ENCODE results near the gene SORL1.

DNA sequence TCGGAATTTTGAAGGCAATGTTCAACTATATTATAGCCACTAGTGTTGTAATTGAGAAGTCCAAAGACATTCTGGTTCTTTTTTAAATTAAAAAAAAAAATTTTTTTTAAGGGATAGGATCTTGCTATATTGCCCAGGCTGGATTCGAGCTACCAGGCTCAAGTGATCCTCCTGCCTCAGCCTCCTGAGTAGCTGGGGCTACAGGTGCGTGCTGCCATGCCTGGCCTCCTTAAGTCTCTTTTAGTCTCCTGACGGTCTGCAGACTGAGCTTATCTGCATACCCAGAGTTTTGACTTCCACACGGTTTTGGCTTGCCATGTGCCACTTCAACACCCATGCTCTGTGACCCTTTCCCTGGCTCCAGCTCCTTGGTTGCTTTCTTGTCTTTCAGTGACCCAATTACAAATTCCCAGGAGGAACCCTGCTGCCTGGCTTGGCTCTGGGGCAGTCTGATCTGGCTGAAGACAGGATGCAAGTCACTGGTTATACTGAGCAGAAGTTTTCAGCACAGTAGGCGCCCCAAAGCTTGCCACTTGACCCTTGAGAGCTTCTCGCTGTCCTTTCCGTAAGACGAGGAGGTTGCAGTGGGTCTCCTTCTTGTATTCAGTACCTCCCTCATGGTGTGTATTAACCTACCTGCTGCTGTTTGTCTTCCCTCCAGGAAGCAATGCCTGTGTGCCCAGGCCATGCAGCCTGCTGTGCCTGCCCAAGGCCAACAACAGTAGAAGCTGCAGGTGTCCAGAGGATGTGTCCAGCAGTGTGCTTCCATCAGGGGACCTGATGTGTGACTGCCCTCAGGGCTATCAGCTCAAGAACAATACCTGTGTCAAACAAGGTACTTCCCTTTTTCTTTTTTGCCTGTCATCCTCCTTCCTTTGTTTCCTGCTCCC is 114.4 kb downstream of the SORL1 start:
- TF ChIP-seq EZH2 (IDR thresholded peaks at IDR 0.05; ENCODE audit: borderline replicate concordance, low read depth, low read length, severe bottlenecking), result no peak
- no peak for TF ChIP-seq CTCF (IDR thresholded peaks at IDR 0.05; ENCODE audit: borderline replicate concordance, extremely low read depth, low read length, poor library complexity, severe bottlenecking)
